SHP77 (cell line): ENCODE results near the gene ENDOV.
A peak's percentile ranks its signal among the peaks of the same experiment; 100 is the strongest.

ENCODE experiments used
- DNase-seq, 2 experiments: peaks; one replicate each; lab custom pipeline; 2025; lab: John Stamatoyannopoulos, UW

ENDOV gene

DNA sequence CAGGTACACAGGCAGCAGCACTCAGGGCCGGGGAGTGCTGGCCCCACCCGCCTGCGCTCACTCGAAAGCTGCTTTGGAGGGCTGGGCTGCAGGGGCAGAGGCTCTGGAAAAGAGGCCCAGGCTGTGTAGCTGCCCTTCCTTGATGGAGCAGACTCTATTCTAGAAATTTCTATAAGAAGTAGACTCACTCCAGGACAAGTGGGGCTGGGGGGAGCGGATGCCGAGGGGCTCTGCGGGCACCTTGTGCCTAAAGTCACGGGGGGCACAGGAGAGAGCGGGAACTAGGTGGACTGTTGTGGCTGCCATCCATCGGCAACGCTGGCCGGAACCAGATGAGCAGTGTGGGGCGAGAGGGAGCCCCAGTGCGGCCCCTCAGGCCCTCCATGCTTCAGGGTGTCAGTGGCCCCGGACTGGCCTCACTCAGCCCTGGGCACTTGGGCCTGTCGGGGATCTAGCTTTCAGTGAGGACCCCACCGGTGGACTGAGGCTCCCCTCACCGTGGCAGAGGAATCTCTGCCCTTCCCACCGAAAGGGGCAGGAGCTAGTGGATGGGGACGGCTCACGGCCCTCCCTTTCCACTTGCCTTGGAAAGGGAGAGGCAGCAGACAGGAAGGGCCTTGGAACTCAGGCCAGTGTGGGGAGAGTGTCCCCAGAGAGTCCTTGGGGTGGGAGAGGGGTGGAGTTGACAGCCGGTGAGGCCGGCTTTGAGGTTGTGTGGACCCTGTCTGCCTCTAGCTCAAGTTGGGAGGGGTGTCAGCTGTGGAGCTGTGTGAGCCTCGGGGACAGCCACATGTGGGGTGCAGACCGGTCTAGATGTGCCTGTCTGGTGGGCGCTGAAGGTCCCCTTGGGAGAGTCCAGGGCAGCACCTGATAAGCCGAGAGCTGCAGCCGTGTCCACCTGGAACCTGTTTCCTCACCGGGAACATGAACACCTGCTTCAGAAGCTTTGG lies 16.6 kb downstream of the ENDOV start:
- no peak for DNase-seq

GRCh38 chr17:80432350-80432955 lies 17.5 kb downstream of the ENDOV start:
- DNase-seq = no peak

- DNase-seq = no peak
Observed at GRCh38 chr17:80432961-80433550, 18.1 kb downstream of the ENDOV start.

- DNase-seq = no peak
Observed at GRCh38 chr17:80433916-80434666, 19.1 kb downstream of the ENDOV start.

GRCh38 chr17:80437532-80437931 lies 22.6 kb downstream of the ENDOV start:
- no peak for DNase-seq

- DNase-seq = no peak
Observed at GRCh38 chr17:80438806-80439205, 23.8 kb downstream of the ENDOV start.

DNA sequence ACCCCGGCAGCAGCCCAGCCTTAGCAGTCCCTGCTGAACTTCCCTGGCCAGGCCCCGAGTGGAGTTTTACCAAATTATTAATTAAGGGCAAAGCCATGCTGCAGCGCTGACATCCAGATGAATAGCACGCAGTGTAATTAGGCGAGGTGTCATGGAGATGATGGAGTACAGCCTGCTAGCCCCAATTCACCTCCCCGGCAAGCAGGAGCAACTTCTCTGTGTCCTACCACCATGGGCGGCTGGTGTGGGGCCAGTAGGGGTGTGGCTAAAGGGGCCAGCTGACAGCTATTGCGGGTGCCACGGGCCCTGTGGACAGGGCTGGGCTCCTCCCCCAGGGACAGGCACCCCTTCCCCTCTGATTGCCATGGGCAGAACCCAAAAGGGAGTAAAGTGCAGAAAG lies 24.5 kb downstream of the ENDOV start:
- DNase-seq = no peak

- DNase-seq = no peak
Observed at GRCh38 chr17:80441133-80441578, 26.2 kb downstream of the ENDOV start.

DNA sequence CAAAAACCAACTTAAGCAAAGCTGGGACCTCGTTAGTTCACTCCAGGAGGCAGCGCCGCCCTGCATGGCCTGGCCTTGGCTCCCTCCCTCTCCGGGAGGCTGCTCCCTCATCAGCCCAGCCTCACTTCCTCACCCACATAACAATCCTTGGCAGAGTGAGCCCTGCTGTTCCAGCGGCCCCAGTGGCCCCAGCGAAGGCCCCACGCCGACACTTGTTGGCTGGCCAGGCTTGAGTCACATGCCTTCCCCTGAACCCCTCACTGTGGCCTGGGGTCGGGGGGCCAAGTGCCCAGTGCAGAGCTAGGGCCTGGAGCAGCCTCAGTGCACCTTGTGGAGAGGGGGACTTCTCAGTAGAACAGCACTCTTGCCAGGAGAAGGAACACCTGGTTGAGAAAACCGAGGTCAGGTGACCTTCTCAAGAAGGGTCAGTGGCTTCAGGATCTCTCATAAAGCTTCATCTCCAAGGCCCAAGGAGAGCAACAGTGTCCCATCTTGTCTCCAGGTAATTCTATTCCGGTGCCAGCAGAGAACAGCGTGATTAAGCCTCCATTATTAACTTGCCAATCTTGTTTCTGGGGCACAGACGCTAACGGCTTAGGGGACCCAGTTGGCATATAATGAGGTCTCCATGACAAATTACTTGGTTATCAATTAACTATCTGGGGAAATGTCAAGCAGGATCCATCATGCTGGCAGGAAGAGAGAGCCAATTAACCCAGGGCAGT lies 26.8 kb downstream of the ENDOV start:
- DNase-seq = no peak

DNA sequence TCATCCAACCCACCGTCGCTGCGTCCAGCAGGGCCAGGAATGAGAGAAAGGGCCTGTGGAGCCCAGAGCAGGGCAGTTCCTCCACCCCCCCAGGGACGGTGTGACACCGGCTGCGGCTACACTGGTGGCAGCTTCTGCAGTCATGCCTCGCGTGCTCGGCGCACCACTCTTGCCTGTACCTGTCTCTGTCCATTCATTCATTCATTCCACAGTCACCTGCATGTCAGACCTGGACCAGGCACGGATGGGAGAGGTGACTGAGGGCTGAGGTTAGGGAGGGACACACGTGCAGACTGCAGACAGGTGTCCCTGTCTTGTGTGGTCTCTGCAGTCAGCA lies 27.3 kb downstream of the ENDOV start:
- DNase-seq = no peak

GRCh38 chr17:80442764-80443163 lies 27.8 kb downstream of the ENDOV start:
- no peak for DNase-seq

GRCh38 chr17:80443498-80443897 lies 28.5 kb downstream of the ENDOV start:
- no peak for DNase-seq

- DNase-seq = no peak
Observed at GRCh38 chr17:80443916-80444643, 29.1 kb downstream of the ENDOV start.

- DNase-seq = no peak
Observed at GRCh38 chr17:80444644-80444979, 29.6 kb downstream of the ENDOV start.

- no peak for DNase-seq
Observed at GRCh38 chr17:80445007-80445725, 30.2 kb downstream of the ENDOV start.

DNA sequence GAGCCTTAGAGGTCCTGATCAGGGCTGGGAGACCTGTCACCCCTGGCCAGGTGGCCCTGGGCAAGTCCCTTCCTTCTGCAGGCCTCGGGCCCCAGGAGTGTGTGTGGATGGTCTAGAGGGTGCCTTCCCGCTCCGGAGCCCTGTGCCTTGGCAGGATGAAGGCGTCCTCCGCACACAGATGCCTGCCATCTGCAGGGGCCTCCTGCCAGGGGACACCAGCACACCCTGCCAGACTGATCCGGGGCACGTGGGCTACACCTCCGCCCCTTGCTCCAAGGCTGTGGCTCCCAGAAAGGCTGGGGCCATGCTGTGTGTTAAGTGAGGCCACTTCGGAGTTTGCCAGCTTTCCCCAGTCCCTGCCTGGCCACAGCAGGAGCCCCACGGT lies 30.8 kb downstream of the ENDOV start:
- no peak for DNase-seq

DNA sequence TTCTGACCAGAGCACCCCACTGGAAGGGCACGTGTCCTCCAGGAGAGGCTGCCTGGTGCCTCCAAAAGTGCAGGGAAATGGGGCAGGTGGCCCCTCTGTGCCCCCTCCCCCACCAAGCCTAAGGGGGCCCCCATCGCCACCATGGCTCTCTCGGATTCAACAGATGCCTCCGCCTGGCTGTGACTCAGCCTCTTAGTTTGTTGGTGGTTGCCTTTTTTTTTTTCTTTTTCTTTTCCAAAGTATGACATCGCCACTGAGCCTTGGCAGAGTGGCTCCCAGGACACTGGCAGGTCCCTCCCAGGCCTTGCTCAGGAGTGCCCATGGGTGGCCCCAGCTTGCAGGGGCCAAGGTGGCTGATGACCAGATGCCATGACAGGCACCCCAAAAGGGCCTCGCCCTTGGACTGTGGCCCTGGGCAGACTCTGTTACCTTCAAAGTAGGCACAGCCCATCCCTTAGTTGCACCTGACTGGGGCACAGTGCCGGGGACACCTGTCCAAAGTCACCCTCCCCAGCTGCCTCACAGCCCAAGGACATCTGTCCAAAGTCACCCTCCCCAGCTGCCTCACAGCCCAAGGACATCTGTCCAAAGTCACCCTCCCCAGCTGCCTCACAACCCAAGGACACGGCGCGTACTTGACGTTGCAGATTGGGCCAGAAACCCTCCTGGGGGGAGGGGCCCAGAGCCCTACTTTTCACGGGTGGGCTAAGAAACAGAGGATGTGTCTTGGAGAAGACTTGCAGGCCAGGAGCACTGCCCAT lies 31.9 kb downstream of the ENDOV start:
- DNase-seq = peak in 1 of 2 experiments; percentile 49

DNA sequence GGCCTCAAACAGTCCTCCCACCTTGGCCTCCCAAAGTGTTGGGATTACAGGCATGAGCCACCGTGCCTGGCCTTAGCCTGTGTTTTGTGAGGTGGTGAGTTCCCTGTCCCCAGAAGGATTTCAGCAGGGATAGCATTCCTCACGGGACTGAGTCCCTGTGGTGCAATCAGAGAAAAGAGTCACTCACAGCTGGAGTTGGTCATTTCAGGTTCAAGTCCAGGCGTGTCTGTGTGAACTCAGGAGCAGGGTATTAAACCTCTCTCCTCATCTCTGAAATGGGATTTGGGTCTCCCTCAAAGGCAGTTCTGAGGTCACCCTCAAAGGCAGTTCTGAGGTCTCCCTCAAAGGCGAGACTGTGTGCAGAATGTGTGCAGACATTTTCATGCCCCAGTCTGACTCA lies 32.8 kb downstream of the ENDOV start:
- DNase-seq = no peak

DNA sequence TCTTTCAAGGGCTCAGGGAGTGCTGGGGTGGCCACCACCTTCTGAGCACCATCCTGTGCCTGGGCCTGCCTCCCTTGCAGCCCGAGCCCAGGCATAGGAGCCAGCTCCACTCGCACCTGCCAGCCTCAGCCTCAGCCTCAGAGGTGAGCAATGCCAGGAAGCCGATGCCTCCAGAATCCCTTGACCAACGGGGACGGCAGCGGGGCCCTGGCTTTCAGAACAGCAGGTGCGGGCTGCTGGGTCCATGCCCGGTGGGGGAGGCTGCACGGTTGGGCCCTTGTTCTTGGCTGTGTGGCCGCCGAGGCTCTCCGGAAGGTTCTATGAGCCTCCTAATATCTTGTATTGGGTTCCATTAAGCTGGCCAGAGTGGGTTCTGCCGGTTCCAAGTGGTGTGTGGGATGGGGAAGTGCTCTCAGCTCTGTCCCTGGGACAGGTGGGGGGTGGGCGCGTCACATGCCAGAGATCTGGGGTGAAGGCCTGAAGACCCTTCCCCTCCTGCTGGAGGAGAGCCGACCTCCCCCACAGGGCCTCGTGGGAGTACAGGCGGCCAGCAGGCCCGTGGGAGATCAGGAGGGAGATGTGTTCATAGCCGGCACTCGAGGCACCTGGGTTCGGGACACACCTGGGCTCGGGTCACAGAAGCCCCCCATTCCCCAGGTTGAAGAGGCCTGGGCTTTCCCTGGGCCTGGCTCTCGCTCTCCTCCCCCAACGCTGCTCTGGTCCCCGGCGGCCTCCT lies 34.4 kb downstream of the ENDOV start:
- DNase-seq = peak; percentile 77 to 93
